ENCODE data around the gene LTA.
"Not testable (repeated sequence)": the region's sequence is repeated elsewhere in the genome, so short reads cannot be mapped to it uniquely, and the experiment has no call there.

LTA gene

DNA sequence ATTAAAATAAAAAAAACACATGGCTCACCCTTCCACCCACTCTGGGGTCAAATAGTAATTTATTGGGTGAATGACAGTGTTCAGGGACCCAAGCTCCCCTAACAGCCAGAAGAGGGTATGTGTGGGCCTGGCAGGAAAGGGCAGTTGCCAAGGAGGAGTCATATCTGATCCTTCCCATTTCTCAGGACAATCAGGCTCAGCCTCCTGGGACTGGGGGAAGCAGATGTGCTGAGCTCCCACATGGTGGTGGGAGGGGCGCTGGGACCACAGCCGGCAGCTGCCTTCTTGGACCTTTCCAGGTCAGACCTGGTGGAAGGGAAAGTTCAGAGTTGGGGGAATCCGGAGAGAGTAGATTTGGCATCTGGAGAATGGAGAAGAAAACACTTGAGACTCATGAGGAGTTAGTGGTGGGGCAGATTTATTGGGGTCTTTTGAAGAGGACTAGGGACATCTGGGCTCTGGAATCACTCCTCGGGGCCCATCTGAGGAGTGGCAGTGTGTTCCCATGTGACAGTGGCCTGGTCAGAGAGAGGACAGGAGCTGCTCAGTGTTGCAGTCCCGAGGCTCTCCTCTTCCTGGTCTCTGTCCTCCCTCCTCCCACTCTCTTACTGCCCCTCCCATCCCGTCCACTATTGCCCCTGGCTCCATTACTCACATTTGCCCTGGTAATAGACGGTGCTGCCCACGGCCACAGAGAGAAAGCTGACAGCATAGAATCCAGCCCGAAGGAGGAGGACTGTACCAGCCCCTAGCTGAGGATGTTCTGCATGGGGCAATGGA is 17.0 kb downstream of the LTA start:
- no peak for DNase-seq

DNA sequence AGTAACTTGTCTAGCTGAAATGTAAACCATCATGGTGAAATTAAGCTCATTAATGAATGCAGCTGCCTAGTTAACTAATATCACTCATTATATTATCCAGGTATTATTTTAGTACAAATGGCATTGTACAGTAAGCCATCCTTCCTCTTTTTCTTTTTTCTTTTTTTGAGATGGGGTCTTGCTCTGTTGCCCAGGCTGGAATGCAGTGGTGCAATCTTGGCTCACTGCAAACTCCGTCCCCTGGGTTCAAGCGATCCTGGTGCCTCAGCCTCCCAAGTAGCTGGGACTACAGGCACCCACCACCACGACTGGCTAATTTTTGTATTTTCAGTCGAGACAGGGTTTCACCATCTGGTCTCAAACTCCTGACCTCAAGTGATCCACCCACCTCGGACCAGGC is 18.6 kb downstream of the LTA start:
- DNase-seq = not testable (repeated sequence)

DNA sequence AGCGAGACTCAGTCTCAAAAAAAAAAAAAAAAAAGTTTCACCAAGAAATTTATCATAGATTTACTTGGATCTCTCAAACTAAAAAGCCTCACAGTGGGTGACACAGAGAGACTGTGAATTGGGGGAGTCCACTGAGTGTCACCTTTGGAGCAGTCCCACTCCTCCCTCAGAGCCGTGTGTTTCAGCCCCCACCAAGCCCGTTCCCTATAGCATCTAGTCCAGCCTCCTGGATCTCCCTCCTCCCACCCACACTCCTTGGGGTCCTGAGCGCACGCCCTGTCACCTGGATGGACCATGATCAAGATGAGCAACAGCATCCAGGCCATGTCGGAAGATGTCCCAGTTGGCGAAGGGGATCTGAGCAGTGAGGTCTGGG is 20.3 kb downstream of the LTA start:
- no peak for DNase-seq

DNA sequence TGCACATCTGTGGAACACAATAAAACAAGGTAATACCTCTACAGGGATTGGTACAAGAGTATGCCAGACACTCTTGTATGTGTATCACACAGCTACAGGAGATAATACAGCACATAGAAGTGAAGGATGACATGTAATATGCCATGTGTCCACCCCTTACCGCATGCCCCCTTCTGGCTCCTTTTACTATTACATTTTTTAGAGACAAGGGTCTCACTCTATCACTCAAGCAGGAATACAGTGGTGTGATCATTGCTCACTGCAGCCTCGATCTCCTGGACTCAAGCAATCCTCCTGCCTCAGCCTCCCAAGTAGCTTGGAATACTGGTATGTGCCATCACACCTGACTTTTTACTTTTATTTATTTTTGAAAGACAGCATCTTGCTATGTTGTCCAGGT is 24.9 kb downstream of the LTA start:
- peak; percentile 59 to 83 for DNase-seq

DNA sequence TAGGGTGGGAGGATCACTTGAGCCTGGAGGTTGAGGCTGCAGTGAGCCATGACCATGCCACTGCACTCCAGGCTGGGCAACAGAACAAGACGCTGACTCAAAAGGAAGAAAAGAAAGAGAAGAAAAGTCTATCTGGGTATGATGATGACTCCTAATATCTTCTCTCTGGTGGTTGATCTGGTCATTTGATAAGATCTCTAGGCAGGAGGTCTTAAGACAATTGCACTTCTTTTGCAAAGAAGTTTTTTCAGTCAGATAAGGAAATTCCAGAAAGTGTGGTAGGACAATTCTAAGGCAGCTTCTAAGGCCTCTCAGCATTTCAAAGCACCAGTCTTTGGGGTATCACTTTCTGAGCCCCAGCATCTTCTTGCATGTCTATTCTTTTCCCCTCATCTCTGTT is 35.2 kb downstream of the LTA start:
- no peak for DNase-seq

DNA sequence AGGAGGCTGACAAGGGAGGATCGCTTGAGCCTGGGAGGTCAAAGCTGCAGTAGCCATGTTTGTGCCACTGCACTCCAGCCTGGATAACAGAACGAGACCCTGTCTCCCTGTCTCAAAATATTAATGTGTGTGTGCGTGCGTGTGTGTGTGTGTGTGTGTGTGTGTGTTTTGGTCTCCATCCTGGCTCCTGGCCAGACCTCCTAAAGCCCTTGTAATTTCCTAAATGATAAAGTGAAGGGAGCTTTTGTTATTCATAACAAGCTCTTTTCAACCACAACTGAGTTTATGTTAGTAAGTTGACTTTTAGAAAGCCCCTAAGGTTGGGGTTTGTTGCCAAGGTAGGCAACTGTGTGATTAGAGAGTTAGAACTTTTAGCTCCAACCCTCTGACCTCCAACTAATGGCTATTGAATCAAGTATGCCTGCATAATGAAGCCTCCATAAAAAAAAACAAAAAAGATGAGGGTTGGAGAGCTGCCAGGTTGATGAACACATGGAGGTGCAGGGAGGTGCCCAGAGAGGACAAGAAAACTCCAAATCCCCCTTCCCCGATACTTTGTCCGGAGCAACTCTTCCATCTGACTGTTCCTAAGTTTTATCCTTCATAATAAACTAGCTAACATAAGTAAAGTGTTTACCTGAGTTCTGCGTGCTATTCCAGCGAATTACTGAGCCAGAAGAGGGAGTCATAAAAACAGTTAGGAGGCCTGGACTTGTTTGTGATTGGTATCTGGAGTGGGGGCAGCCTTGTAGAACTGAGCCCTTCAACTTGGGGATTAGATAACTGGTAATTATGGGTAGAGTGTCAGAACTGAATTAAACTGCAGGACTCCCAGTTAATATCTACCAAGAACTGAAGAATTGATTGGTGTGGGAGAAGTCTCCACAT is 37.7 kb downstream of the LTA start:
- DNase-seq = no peak

DNA sequence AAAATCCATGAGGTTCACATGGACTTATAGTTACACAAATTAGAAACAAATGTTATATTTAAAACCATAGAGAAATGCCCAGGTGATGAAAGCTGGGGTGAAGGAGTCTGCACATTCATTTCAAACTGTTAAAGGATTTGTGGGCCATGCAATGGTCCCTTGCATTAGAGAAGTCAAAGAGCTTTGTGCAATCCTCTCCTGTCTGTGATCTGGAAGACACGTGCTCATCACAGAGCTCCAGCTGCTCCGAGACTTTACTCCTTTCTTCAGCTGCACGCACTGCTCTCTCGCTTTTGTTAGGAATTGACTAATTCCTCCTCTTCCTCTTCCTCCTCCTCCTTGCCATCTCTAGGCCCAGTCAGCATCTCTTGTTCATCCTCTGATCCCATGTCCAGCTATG is 38.9 kb downstream of the LTA start:
- no peak for DNase-seq

DNA sequence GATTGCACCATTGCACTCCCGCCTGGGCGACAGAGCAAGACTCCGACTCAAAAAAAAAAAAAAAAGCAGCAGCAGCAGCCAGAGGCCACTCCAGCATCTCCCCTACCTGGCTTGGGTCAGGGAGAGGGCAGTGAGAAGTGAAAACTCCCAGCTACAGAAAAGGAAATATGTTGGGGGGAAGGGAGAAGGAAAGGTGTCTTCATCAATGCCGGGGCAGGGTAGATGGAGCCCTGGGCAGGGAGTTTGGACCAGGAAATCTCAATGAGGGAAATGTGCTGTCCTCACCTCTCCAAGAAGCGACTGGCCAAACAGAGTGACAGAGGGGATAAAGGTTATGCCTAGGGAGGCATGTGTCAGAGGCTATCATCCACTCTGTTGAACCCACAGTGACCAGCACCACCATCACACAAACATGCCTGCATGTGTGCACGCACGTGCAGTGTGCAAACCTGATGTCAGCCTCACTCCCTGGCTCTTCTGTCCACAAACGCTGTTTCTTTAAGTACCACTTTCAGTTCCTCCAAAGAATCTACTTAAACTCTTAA is 42.1 kb downstream of the LTA start:
- peak in 1 of 2 donors; percentile 37 for DNase-seq

DNA sequence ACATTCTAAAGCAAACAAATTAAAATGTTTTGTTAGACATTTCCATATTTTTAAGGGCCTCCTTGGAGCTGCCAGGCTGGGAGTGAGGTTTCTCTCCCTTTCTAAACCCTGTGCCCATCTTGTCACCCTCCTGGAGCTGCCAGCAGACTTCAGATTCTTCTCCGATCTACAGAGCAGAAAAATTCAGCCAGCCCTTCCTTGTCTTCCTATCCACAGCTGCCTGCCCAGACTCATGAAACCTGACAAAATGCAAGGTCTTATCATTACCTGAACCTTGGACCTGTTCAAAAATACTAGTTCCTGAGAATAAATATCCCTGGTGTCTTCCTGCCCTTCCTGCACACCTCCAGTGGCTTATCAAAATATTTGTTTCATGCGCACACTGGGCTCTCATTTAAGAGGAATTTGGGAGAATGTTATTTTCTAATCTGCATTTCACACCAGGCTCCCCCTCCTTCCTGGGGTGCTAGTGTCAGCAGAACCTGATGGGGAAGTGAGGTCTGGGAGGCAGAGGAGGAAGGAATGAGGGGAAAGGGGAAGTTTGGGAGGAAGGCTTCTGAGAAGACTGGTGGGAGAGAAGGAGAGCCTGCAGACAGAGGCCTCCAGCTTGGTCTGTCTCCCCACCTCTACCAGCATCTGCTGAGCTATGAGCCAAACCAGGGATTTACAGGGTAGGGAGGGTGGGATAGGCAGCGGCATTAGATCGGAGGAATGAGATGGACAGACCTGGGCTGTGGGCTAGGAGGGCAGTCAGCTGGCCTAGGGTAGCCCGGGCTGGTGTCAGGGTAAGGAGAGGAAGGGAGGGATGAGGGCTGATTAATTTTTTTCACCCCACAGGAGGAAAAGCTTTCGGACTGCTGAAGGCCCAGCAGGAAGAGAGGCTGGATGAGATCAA is 42.8 kb downstream of the LTA start, which contains the start of gene AIF1:
Gene AIF1, plus strand, starts transcription at position 551 of the 895 bp plus-strand sequence. Its CDS starts 96 bp downstream, at position 647.
- no peak for DNase-seq

DNA sequence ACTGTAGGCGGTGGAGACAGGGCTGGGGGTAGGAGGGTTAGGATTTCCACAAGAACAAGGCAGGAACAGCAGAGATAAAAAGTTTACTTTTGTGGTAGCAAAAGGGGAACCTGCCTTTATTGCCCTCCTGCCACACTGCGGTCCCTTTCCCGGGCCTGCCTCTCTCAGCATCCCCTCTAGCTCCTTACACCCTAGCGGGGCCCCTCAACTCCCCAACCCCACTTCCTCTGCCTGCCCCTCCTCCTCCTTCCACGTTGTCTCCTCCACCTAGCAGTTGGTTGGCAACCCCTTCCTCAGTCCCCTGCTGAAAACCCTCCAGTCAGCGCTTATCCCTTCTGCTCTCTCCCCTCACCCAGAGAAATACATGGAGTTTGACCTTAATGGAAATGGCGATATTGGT is 43.7 kb downstream of the LTA start:
- peak in 1 of 2 donors; percentile 20 for DNase-seq

DNA sequence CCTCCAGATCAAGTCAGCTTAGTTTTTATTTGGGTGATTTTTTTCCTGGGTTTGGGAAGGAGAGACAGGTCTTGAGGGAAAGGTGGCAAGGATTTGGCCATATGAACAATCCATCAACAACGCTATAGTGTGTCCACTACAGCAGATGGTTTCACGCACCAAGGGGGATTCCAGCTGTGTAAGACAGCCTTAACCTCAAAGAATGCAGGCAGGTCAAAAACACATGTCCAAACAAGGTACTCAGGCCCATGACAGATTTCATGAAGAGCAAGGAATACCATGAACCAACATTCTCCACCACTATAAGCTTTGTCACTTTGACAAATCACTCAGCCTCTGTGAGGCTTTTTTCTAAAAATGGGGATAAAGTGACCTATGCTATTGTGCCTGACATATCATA is 44.9 kb downstream of the LTA start:
- DNase-seq = no peak

DNA sequence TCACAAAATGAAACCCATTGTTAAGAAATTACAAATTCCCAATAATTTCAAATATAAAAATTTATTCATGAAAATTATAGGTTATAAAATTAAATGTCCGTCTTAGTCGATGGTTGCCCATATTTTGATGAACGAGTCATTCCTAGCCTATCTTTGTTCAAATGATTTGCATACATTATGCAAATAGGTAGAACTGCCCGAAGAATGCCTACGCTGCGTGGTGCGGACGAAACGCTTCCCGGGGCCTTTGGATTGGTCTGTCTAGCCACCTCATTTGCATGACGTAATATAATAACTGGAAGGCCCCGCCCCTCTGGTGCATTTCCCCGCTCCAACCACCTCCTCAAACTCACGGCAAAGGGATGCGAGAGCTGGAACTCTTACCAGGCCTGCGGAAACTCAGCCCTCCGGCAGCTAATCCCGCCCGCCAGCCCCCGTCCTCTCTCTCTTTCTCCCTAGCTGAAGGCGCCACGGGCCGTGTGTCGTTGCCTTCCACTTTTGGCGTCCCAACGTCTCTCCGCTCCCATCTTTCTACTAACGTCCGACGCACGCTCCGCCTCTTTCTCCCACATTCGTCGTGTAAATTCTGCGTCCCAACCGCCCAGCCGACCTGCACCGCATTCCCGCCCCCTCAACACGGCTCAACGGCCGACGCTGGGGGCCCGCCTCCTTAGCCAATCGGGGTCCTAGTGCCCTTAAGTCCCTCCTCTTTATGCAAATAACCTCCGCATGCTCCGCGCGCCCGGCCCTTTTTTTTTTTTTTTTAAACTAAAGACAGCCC is 47.9 kb downstream of the LTA start:
- peak; percentile 97 to 99 for DNase-seq

DNA sequence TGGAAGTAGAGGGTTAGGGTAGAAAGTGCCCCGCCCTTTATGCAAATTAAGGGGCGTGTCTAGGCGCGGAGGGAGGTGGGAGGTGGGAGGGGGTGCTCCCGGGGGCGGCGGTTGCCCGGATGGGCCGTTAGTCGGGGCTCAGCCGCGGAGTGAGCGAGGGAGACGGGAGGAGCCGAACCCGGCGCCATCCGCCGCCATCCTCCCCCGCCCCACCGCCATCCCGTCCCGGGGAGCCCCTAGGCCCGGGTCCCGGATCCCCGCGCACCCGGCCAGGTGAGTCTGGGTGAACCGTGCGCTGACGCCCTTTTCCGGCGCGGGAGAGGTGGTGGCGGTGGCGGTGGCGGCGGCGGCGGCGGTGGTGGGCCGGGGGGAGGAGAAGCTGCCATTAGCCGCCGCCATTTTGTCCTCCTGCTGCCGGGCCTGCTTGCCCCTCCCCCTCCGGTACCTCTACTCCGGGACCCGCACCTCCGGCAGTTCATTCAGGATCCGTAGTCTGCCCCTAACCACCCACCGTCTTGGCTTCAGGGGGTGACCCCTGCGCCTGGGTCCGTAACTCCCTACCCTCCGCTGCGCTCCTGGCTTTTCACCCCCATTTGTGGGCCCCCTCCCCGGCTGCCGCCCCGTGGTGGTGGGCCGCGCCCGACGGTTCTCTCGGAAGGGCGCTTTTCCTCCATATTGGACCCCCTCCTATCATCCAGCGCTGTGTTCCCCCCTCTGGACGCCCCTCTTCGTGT is 48.7 kb downstream of the LTA start, which contains the start of gene PRRC2A:
Gene PRRC2A, plus strand, starts transcription at position 130 of the 734 bp plus-strand sequence. CDS start 2,075 bp downstream, outside the sequence.
- DNase-seq = no peak

DNA sequence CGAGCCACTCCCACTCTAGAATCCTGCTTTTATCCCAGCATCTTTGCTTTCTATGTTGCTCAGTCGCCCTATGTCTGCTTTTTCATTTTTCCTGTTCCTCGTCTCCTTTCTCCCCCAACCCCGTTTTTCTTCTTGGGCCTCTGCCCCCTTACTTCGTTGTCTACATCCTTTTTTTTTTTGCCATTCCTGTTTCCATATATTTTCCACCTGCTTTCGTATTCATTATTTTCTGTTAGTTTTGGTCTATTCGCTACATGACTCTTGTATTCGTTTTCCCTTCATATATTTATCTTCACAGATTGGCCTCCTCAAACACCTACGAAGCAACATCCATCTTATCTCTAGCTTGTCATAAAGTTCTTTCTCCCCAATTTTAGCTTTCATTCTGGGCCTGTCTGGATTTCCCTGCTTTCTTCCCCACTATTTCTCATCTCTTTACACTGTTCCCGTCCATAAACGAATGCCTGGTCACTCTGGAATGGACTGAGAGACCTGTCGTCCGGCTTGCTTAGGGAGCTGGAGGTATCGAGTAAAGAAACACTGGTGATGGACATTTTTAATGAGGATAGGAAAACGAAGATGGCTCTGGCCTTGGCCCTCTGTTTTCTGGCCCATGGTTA is 49.3 kb downstream of the LTA start:
- DNase-seq = no peak

DNA sequence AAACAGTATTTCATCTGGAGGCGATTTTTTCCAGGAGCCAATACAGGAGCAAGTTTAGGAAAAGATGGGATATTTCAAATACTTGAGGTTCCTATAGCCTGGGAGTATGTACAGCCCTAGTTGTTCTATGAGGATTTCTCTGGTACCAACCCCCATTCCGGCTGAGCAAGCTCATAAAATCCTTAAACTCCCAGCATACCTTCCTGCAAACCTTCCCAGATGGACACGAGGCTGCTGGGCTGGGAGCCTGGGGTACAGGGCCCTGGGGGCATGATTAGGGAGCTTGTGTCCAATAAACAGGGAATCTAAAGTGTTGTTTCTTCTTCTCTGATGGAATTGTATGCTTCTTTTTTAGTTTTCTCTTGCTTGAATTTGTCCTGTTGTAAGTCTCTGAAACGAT is 49.9 kb downstream of the LTA start:
- DNase-seq = no peak

DNA sequence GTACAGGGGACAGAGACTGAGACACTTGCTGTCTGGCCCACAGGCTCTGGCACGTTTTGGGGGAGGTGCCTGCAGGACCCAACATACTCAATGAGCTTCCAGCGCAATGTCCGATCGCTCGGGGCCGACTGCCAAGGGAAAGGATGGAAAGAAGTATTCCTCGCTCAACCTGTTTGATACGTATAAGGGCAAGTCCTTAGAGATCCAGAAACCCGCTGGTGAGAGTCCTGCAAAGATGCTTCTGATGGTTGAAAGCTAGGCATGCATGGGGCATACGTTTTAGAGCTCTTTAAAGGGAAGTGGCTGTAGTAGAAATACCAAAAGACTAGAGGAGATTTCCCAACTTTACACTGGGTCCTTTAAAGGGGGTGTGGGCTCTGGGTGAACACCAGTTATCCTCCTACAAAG is 50.6 kb downstream of the LTA start:
- DNase-seq = no peak
